Natural killer cell (primary cell): ENCODE measurements around the gene DNAAF3. TPM values are rescaled to one million over a fixed set of nuclear protein-coding genes. Genes with fewer than 3 reads are reported as not detected.
A peak's percentile ranks its signal among the peaks of the same experiment; 100 is the strongest.
"Not testable (repeated sequence)": the region's sequence is repeated elsewhere in the genome, so short reads cannot be mapped to it uniquely, and the experiment has no call there.

ENCODE experiments used
- ATAC-seq, 3 donors: fragments of 150-1000 bp in 2 of 3; fragments of 200-7000 bp in 1 of 3; cut with Tn5 transposase; 1 replicate in 1 of 3; 2 replicates in 2 of 3; pipeline ENCODE4 v1.10.0; 2021; ENCODE audit warnings: mild to moderate bottlenecking in 2 of 3, moderate library complexity in 2 of 3
- DNase-seq, 2 donors: peaks; one replicate each; pipeline versions ENCODE4 v3.0.0 to v3.0.0-alpha.2; 2013 to 2021; ENCODE audit warnings: mixed read lengths in 1 of 2
- H3K27ac ChIP-seq: one replicate; pipeline ENCODE4 v1.5.1; 2013; ENCODE audit warnings: mild to moderate bottlenecking, low read length
- H3K27me3 ChIP-seq: one replicate; pipeline ENCODE4 v1.6.1; 2013; ENCODE audit warnings: low read length; ENCODE audit not compliant: control insufficient read depth, insufficient read depth
- H3K36me3 ChIP-seq: one replicate; pipeline ENCODE4 v1.6.1; 2013; ENCODE audit warnings: low read length; ENCODE audit not compliant: control insufficient read depth, insufficient read depth
- H3K4me1 ChIP-seq: one replicate; pipeline ENCODE4 v1.6.1; 2013; ENCODE audit warnings: low read length; ENCODE audit not compliant: control insufficient read depth, insufficient read depth
- H3K4me3 ChIP-seq: one replicate; pipeline ENCODE4 v1.5.1; 2013; ENCODE audit warnings: low read length
- H3K9me3 ChIP-seq: one replicate; pipeline ENCODE4 v1.6.1; 2013; ENCODE audit warnings: low read length; ENCODE audit not compliant: control insufficient read depth, insufficient read depth
- H3K27ac Mint-ChIP-seq, 2 donors: one replicate each; pipeline ENCODE4 v1.8.0; 2022; ENCODE audit warnings: mild to moderate bottlenecking in 2 of 2, mixed read lengths in 2 of 2, moderate library complexity in 1 of 2
- H3K27me3 Mint-ChIP-seq, 2 donors: one replicate each; pipeline ENCODE4 v1.8.0; 2022; ENCODE audit warnings: low read depth in 2 of 2, mixed read lengths in 2 of 2
- H3K36me3 Mint-ChIP-seq: one replicate; pipeline ENCODE4 v1.8.0; 2022; ENCODE audit warnings: mixed read lengths
- H3K4me1 Mint-ChIP-seq, 2 donors: one replicate each; pipeline ENCODE4 v1.8.0; 2022; ENCODE audit warnings: mixed read lengths in 2 of 2
- H3K4me3 Mint-ChIP-seq: one replicate; pipeline ENCODE4 v1.8.0; 2022; ENCODE audit warnings: mild to moderate bottlenecking, moderate library complexity, mixed read lengths
- H3K9me3 Mint-ChIP-seq, 2 donors: one replicate each; pipeline ENCODE4 v1.8.0; 2022; ENCODE audit warnings: mixed read lengths in 2 of 2
- WGBS: methylation state at CpG from one replicate; pipeline ENCODE4 v1.1.7; 2013; ENCODE audit warnings: missing lambda C conversion rate; ENCODE audit not compliant: insufficient coverage; 5-methylcytosine and 5-hydroxymethylcytosine counted together
- intact Hi-C: fragments of 100-400 bp; cut with micrococcal nuclease; formaldehyde crosslinking; loops from one replicate; pipeline ENCODE4 v1.14.2; 2022
- total RNA-seq, 4 donors: library from RNA; stranded (reverse); fragments of 120-200 nt in 1 of 4; gene quantifications; one replicate each; pipeline versions ENCODE4 v1.2.3 to v1.2.4, GENCODE V29; 2013 to 2022
- TF ChIP-seq, protein P1 (sequence below): fragments of 200-600 bp; IDR thresholded peaks from one replicate; pipeline ENCODE4 v1.8.0; 2022; ENCODE audit warnings: antibody characterized with exemption

DNAAF3 gene
- total RNA-seq, 3 donors from 2014 or later (not counting 1 experiment from before 2014, with no cell fraction given), result not detected

DNA sequence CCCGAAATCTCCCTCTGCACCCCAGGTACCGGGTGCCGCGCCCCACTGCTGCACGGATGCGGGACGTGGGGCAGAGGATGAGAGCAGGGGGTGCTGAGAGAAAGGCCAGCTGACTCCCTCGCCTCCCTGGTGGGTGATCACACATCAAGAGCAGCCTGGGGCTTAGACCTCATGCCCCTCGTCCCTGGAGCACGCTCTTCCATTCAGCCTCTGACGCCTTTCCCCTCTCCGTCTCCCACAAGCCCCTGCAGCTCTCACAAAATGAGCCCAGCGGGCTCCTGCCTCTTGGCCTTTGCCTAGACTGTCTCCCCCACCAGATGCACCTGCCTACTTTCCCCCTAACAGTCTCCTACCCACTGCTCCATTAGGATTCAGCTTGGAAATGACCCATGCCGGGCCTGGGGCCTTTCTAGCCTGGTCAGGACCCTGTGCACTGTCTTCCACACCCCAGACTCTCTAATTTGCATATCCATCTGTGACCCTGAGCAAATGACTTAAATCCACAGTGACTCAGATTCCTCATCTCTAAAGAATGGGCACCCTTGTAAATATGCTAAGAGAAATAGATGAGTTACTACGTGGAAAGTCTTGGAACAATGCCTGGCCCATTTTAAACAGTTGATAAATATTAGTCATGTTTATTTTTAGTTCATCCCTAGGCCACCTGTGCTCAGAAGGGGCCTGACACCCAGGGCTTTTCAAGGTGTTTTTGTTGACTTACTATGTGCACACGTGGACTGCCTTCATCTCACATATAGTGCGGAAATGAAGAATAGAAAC, 43.5 kb upstream of the DNAAF3 start:
- Mint-ChIP-seq H3K4me3 (no peak overlapping the region), H3K27ac (no peak overlapping the region), H3K9me3 (peaks cover 0 to 2% of the 10 kb centered on the region in 2 donors), H3K4me1 (peaks cover 6 to 17% of the 10 kb centered on the region in 2 donors), H3K27me3 (peaks cover 13 to 20% of the 10 kb centered on the region in 2 donors), H3K36me3 (no peaks in the 10 kb centered on the region)
- ATAC-seq (no peak), DNase-seq (no peak)
- WGBS, result 84% methylated on average over 16 of the region's 17 CpGs
- H3K27me3 ChIP-seq, result no peaks in the 10 kb centered on the region
- intact Hi-C loops, result loop anchor here (5.0 kb wide), 1 partner anchor 292 kb away; no protein-coding TSS in a partner anchor
- peaks cover 7% of the 10 kb centered on the region for H3K4me1 ChIP-seq
- no peaks in the 10 kb centered on the region for H3K36me3 ChIP-seq
- no peak overlapping the region for H3K4me3 ChIP-seq
- TF ChIP-seq, protein P1, sequence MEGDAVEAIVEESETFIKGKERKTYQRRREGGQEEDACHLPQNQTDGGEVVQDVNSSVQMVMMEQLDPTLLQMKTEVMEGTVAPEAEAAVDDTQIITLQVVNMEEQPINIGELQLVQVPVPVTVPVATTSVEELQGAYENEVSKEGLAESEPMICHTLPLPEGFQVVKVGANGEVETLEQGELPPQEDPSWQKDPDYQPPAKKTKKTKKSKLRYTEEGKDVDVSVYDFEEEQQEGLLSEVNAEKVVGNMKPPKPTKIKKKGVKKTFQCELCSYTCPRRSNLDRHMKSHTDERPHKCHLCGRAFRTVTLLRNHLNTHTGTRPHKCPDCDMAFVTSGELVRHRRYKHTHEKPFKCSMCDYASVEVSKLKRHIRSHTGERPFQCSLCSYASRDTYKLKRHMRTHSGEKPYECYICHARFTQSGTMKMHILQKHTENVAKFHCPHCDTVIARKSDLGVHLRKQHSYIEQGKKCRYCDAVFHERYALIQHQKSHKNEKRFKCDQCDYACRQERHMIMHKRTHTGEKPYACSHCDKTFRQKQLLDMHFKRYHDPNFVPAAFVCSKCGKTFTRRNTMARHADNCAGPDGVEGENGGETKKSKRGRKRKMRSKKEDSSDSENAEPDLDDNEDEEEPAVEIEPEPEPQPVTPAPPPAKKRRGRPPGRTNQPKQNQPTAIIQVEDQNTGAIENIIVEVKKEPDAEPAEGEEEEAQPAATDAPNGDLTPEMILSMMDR, result no peak
- no peak overlapping the region for H3K27ac ChIP-seq
- H3K9me3 ChIP-seq, result peaks cover 5% of the 10 kb centered on the region

DNA sequence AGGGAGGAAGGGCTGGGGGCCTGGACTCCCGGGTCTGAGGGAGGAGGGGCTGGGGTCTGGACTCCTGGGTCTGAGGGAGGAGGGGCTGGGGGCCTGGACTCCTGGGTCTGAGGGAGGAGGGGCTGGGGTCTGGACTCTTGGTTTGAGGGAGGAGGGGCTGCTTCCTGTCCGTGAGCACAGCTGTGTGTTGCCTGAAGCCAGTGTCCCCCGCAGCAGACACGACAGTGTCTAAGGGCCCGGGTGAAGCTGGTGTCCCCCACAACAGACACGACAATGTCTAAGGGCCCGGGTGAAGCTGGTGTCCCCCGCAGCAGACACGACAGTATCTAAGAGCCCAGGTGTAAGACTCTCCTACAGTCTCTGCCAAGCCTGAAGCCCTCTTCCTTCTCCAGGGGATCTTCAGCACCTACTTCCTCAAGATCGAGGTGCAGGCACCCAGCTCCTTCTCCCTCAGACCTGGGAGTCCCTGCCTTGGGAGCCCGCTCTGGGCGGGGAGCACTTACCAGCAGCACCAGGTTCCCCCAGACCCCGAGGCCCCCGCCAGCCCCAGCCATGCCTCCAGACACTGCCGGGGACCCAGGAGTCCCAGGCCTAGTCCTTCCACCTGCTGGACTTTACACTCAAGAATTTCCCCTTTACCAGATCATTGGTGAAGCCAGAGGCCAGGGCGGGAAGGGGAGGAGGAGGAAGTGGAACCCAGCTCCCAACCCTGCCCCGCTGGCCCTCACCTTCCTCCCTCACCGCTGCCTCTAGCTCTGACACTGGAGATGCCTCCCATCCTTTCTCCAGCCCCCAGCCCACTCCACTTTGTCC, 42.7 kb upstream of the DNAAF3 start, which contains the start of gene PTPRH:
Gene PTPRH, minus strand, starts transcription at position 622 of the 813 bp plus-strand sequence. Its CDS starts 68 bp downstream, at position 554.
- DNase-seq, result no peak
- no peak within 1 kb of the TSS for H3K27ac Mint-ChIP-seq
- peaks cover 0 to 2% of the 10 kb centered on the region in 2 donors for H3K9me3 Mint-ChIP-seq
- no peaks in the 10 kb centered on the region for H3K36me3 ChIP-seq
- no peaks in the 10 kb centered on the region for H3K27me3 ChIP-seq
- peaks cover 7% of the 10 kb centered on the region for H3K4me1 ChIP-seq
- H3K9me3 ChIP-seq, result peaks cover 5% of the 10 kb centered on the region
- TF ChIP-seq, protein P1, result no peak
- ATAC-seq, result no peak
- WGBS, result 59% methylated on average over 15 of the region's 18 CpGs
- no peaks in the 10 kb centered on the region for H3K36me3 Mint-ChIP-seq
- peaks cover 6 to 17% of the 10 kb centered on the region in 2 donors for H3K4me1 Mint-ChIP-seq
- peaks cover 11 to 25% of the 10 kb centered on the region in 2 donors for H3K27me3 Mint-ChIP-seq
- intact Hi-C loops, result no loop called here
- no peak within 1 kb of the TSS for H3K27ac ChIP-seq
- H3K4me3 Mint-ChIP-seq, result no peak within 1 kb of the TSS
- H3K4me3 ChIP-seq, result no peak within 1 kb of the TSS

DNA sequence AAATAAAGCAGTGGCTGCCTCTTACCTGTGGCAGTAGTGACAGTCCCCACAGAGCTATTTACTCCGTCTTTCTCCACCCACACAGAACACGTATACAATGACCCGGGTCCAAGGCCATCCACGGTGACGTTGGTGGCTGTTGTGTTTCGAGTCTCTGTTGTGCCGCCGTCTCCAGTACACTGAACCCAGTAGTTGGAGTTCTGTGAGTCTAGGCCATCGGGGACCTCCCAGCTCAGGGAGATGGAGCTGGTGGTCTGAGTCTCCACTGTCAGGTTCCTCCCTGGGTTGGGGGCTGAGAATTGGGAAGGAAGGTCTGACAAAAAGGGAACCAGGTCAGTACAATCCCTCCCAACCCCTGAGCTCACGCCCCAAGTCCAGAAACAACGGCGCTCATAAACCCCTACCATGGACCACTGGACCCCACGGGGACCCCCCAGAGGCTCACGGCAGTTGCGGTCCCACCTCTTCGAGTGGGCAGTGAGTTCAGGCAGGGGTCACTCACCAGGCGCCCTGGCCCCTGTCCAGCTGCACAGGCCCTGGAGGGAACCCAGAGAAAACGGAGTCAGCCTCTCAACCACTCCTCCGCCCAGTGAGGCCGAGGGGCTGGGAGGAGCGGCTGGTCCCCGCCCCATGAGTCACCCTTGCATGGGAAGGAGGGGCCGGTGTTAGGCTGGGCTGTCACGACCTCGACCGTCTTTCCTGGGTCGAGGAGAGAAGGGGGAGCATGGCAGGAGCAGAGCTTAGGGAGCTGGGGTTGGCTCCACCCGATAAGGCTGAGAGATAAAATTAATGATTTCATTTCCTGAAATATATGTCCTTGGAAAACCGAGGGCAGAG, 40.5 kb upstream of the DNAAF3 start:
- Mint-ChIP-seq H3K27ac (peak overlapping the region; percentile 74 to 81), H3K4me3 (peak overlapping the region; percentile 13), H3K27me3 (peaks cover 18% of the 10 kb centered on the region in 2 donors), H3K4me1 (peaks cover 6 to 17% of the 10 kb centered on the region in 2 donors), H3K9me3 (no peaks in the 10 kb centered on the region), H3K36me3 (no peaks in the 10 kb centered on the region)
- H3K27me3 ChIP-seq, result no peaks in the 10 kb centered on the region
- no peak overlapping the region for H3K27ac ChIP-seq
- H3K4me3 ChIP-seq, result no peak overlapping the region
- H3K9me3 ChIP-seq, result no peaks in the 10 kb centered on the region
- ATAC-seq (peak; percentile 51 to 98 (median 95)), DNase-seq (peak; percentile 23 to 49)
- TF ChIP-seq, protein P1, result no peak
- no peaks in the 10 kb centered on the region for H3K36me3 ChIP-seq
- WGBS, result 46% methylated on average over 29 of the region's 29 CpGs
- intact Hi-C loops, result no loop called here
- peaks cover 7% of the 10 kb centered on the region for H3K4me1 ChIP-seq

DNA sequence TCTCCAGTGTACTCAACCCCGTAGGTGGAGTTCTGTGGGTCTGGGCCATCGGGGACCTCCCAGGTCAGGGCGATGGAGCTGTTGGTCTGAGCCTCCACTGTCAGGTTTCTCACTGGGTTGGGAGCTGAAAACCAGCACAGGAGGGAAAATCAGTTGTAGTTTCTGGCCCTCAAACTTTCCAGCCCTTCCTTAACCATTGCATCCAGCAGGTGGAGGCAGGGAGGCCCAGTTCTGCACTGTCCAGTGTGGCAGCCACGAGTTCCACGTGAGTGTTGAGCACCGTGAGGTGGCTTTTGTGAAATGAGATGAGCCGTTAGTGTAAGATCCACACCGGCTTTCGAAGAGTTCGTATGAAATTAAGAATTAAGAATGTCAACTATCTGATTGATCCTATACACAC, 35.8 kb upstream of the DNAAF3 start:
- WGBS, result 64% methylated on average over 10 of the region's 10 CpGs
- not testable (repeated sequence) for H3K4me1 Mint-ChIP-seq

More for the DNA sequence above, 35.8 kb upstream of the DNAAF3 start:
- H3K4me3 ChIP-seq, H3K9me3 Mint-ChIP-seq, H3K9me3 ChIP-seq, H3K27ac Mint-ChIP-seq, H3K4me1 ChIP-seq, H3K27me3 ChIP-seq, H3K27ac ChIP-seq, H3K36me3 ChIP-seq, H3K36me3 Mint-ChIP-seq, H3K4me3 Mint-ChIP-seq, intact Hi-C loops: not testable (repeated sequence)
- DNase-seq (peak in 1 of 2 donors; percentile 36), ATAC-seq (peak in 2 of 3 donors; percentile 38 to 46)
- peaks cover 16 to 24% of the 10 kb centered on the region in 2 donors for H3K27me3 Mint-ChIP-seq
